B cell (primary cell): ENCODE results near the gene NBDY. TPM values are rescaled to one million over a fixed set of nuclear protein-coding genes. Genes with fewer than 3 reads are reported as not detected.

Source experiments
- ATAC-seq: fragments of 200-7000 bp; cut with Tn5 transposase; one replicate; pipeline ENCODE4 v1.10.0; 2021; ENCODE audit warnings: low read depth, mild to moderate bottlenecking, moderate number of reproducible peaks, moderate library complexity
- CTCF ChIA-PET: fragments of 350-600 bp; sonication (Branson Sonifier 250); formaldehyde crosslinking; loops from one replicate; lab custom pipeline; 2021; ENCODE audit warnings: antibody characterized with exemption, inconsistent platforms; lab: Charles Lee
- POLR2A ChIA-PET: fragments of 350-600 bp; sonication (Branson Sonifier 250); formaldehyde crosslinking; loops from one replicate; lab custom pipeline; 2021; ENCODE audit warnings: antibody characterized with exemption; lab: Charles Lee
- DNase-seq: peaks from one replicate; pipeline ENCODE4 v3.0.0; 2013
- H2AFZ ChIP-seq: 2 replicates; pipeline ENCODE4 v1.6.1; 2012; ENCODE audit warnings: mild to moderate bottlenecking, low read depth, low read length; ENCODE audit not compliant: insufficient read depth, poor library complexity, severe bottlenecking
- H3K27ac ChIP-seq, 2 donors: 1 replicate in 1 of 2; 2 replicates in 1 of 2; pipeline ENCODE4 v1.5.1; 2012 to 2013; ENCODE audit warnings: low read length in 2 of 2, mild to moderate bottlenecking in 2 of 2, moderate library complexity in 1 of 2
- H3K27me3 ChIP-seq, 4 experiments: fragments of 200-600 bp in 1 of 4; sonication (generic) in 1 of 4; replicated peaks in 1 of 4; 1 replicate in 2 of 4; 2 replicates in 2 of 4; pipeline versions ENCODE4 v1.6.1 to v1.7.0; 2013 to 2016; ENCODE audit warnings: low read length in 3 of 4, mild to moderate bottlenecking in 2 of 4, mixed read lengths in 1 of 4, moderate library complexity in 1 of 4; ENCODE audit not compliant: insufficient read depth in 4 of 4, control insufficient read depth in 3 of 4; ENCODE audit errors: control extremely low read depth in 1 of 4
- H3K36me3 ChIP-seq, 2 experiments: replicated peaks in 1 of 2; 1 replicate in 1 of 2; 2 replicates in 1 of 2; pipeline versions ENCODE4 v1.6.1 to v1.7.1; 2013; ENCODE audit warnings: low read length in 1 of 2; ENCODE audit not compliant: insufficient read depth in 2 of 2, control insufficient read depth in 1 of 2; ENCODE audit errors: control extremely low read depth in 1 of 2, extremely low read depth in 1 of 2
- H3K4me1 ChIP-seq, 2 donors: fragments of 200-600 bp in 1 of 2; sonication (generic) in 1 of 2; 1 replicate in 1 of 2; 2 replicates in 1 of 2; pipeline versions ENCODE4 v1.5.1 to v1.6.1; 2013 to 2017; ENCODE audit warnings: low read length in 2 of 2; ENCODE audit not compliant: control insufficient read depth in 2 of 2, insufficient read depth in 2 of 2
- H3K4me2 ChIP-seq: replicated peaks from 2 replicates; pipeline ENCODE3; 2012; ENCODE audit warnings: mild to moderate bottlenecking, low read depth, low read length; ENCODE audit not compliant: poor library complexity, severe bottlenecking
- H3K4me3 ChIP-seq, 5 experiments: fragments of 200-600 bp in 1 of 5; sonication (generic) in 1 of 5; 1 replicate in 3 of 5; 2 replicates in 2 of 5; pipeline versions ENCODE4 v1.5.1 to v1.7.0; 2011 to 2016; ENCODE audit warnings: low read length in 4 of 5, mild to moderate bottlenecking in 4 of 5, low read depth in 2 of 5, control low read depth in 1 of 5, moderate library complexity in 1 of 5; ENCODE audit not compliant: insufficient read depth in 1 of 5; ENCODE audit errors: control extremely low read depth in 1 of 5, extremely low read depth in 1 of 5
- H3K79me2 ChIP-seq: fragments of 200-600 bp; sonication (generic); one replicate; pipeline ENCODE4 v1.6.0; 2016; ENCODE audit warnings: low read length; ENCODE audit not compliant: control insufficient read depth, insufficient read depth
- H3K9ac ChIP-seq: fragments of 200-600 bp; sonication (generic); 2 replicates; pipeline ENCODE4 v1.6.1; 2017; ENCODE audit warnings: mild to moderate bottlenecking, low read length, moderate library complexity
- H3K9me3 ChIP-seq, 3 donors: one replicate each; pipeline versions ENCODE4 v1.6.1 to v1.7.1; 2013; ENCODE audit warnings: low read length in 2 of 3; ENCODE audit not compliant: control insufficient read depth in 2 of 3, insufficient read depth in 1 of 3; ENCODE audit errors: control extremely low read depth in 1 of 3
- H4K20me1 ChIP-seq: 2 replicates; pipeline ENCODE4 v1.6.0; 2012; ENCODE audit warnings: mild to moderate bottlenecking, low read length; ENCODE audit not compliant: insufficient read depth, control insufficient read depth, poor library complexity, severe bottlenecking
- H3K27ac Mint-ChIP-seq: one replicate; pipeline ENCODE4 v1.8.0; 2021; ENCODE audit warnings: mixed read lengths
- H3K27me3 Mint-ChIP-seq: one replicate; pipeline ENCODE4 v1.8.0; 2021; ENCODE audit warnings: mixed read lengths
- H3K4me1 Mint-ChIP-seq: one replicate; pipeline ENCODE4 v1.8.0; 2021; ENCODE audit warnings: mixed read lengths
- H3K4me3 Mint-ChIP-seq: one replicate; pipeline ENCODE4 v1.8.0; 2021; ENCODE audit warnings: mixed read lengths
- H3K9me3 Mint-ChIP-seq: one replicate; pipeline ENCODE4 v1.8.0; 2022; ENCODE audit warnings: mixed read lengths; ENCODE audit not compliant: insufficient read depth
- EZH2 ChIP-seq: IDR thresholded peaks from 2 replicates; pipeline ENCODE4 v1.6.1; 2012; ENCODE audit warnings: borderline replicate concordance, low read depth, mild to moderate bottlenecking, moderate library complexity, low read length; ENCODE audit not compliant: insufficient read depth, poor library complexity, severe bottlenecking
- WGBS: methylation state at CpG from one replicate; pipeline ENCODE4 v1.1.5; 2013; ENCODE audit warnings: missing lambda C conversion rate; ENCODE audit not compliant: insufficient coverage; 5-methylcytosine and 5-hydroxymethylcytosine counted together
- intact Hi-C: fragments of 100-400 bp; cut with micrococcal nuclease; formaldehyde crosslinking; loops from one replicate; pipeline ENCODE4 v1.10.0; 2022
- polyA plus RNA-seq: library from polyadenylated mRNA; depleted of rRNA; stranded (reverse); fragments of >200 nt; gene quantifications from 2 replicates; pipeline ENCODE4 v1.2.3, GENCODE V29; 2012
- total RNA-seq, 2 donors: library from RNA; stranded (reverse); fragments of 120-200 nt in 1 of 2; gene quantifications; 1 replicate in 1 of 2; 2 replicates in 1 of 2; pipeline versions ENCODE4 v1.2.3 to v1.2.4, GENCODE V29; 2013 to 2022
- TF ChIP-seq, protein P1 (sequence below): fragments of 200-600 bp; IDR thresholded peaks from one replicate; pipeline ENCODE4 v1.8.0; 2022; ENCODE audit warnings: antibody characterized with exemption, mild to moderate bottlenecking

Gene NBDY
- total and polyA plus RNA-seq, 2 donors (not counting 1 experiment from before 2014, with no cell fraction given) = 26.7 to 36.5 TPM

DNA sequence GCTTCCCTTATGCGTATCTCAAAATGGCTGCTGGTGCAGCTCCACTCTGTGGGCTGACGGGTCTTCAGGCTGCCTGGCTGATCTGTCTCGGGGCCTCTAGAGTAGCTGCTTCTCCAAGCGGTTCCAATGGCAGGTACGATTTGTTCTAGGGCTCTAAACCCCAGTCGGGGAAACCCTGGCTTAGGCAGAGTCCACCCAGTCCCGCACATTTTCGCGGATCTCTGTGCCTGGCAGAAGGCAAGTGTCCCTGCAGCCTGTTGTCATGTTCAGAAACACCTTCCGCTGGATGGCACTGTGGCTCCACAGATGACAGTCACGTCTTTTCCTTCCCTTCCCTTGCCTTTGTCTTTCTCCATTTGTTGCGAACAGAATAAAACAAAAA, 54.4 kb downstream of the NBDY start:
- H3K27ac ChIP-seq = peak overlapping the region in 1 of 2 donors; percentile 61
- H3K4me1 Mint-ChIP-seq = peaks cover 15% of the 10 kb centered on the region
- H3K9me3 ChIP-seq = no peaks in the 10 kb centered on the region
- H3K27ac Mint-ChIP-seq = no peak overlapping the region
- H3K4me2 ChIP-seq = peak overlapping the region; percentile 70
- TF ChIP-seq EZH2 = no peak
- TF ChIP-seq, protein P1, sequence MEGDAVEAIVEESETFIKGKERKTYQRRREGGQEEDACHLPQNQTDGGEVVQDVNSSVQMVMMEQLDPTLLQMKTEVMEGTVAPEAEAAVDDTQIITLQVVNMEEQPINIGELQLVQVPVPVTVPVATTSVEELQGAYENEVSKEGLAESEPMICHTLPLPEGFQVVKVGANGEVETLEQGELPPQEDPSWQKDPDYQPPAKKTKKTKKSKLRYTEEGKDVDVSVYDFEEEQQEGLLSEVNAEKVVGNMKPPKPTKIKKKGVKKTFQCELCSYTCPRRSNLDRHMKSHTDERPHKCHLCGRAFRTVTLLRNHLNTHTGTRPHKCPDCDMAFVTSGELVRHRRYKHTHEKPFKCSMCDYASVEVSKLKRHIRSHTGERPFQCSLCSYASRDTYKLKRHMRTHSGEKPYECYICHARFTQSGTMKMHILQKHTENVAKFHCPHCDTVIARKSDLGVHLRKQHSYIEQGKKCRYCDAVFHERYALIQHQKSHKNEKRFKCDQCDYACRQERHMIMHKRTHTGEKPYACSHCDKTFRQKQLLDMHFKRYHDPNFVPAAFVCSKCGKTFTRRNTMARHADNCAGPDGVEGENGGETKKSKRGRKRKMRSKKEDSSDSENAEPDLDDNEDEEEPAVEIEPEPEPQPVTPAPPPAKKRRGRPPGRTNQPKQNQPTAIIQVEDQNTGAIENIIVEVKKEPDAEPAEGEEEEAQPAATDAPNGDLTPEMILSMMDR = no peak
- ChIA-PET POLR2A (no interaction called here), CTCF (no interaction called here)
- H2AFZ ChIP-seq = peak overlapping the region; percentile 80
- 99% methylated on average over 9 of the region's 12 CpGs for WGBS
- ATAC-seq = no peak
- H3K27me3 ChIP-seq = no peaks in the 10 kb centered on the region
- peaks cover 12% of the 10 kb centered on the region for H3K79me2 ChIP-seq
- no peak overlapping the region for H3K4me3 Mint-ChIP-seq
- no peaks in the 10 kb centered on the region for H3K27me3 Mint-ChIP-seq
- H3K4me1 ChIP-seq = peaks cover 0 to 13% of the 10 kb centered on the region in 2 donors
- H4K20me1 ChIP-seq = peaks cover 4% of the 10 kb centered on the region
- no peaks in the 10 kb centered on the region for H3K9me3 Mint-ChIP-seq
- H3K36me3 ChIP-seq = peaks cover 0 to 4% of the 10 kb centered on the region in 2 experiments
- intact Hi-C loops = no loop called here
- H3K4me3 ChIP-seq = peak overlapping the region in 3 of 5 experiments; percentile 57 to 66 (median 59)
- DNase-seq = no peak
- H3K9ac ChIP-seq = peak overlapping the region; percentile 58

DNA sequence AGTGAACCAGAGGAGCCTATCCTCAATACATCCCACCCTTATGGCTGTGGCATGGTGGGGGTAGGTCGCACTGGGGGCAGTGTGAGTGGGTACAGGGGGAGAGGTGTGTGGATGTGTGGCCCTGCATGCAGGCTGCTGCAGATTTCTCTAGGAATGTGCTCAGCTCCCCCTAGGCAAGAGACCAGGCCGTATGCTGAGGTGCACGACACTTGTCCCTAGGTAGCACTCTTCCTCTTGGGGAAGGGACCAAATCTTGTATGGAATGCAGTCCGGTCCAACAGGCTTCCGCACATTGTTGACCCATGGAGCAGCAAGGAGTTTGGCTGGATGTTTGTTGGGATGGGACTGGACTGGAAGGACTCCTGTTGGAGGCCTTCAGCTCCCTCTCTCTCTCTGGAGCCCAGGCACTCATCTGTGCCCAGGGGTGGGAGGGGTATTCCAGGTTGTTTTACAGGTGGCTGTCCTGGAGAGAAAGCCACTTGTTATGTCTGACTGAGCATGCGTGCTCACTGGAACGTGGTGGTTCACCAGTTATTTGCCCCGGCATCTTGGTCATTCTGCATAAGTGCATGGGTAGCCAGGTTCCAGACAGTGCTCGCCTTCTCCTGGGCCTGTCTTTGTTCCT, 55.1 kb downstream of the NBDY start:
- ChIA-PET CTCF (no interaction called here), POLR2A (no interaction called here)
- Mint-ChIP-seq H3K27ac (no peak overlapping the region), H3K4me1 (peaks cover 15% of the 10 kb centered on the region), H3K27me3 (no peaks in the 10 kb centered on the region), H3K4me3 (no peak overlapping the region), H3K9me3 (no peaks in the 10 kb centered on the region)
- intact Hi-C loops = no loop called here
- Histone ChIP-seq H3K4me1 (peaks cover 0 to 13% of the 10 kb centered on the region in 2 donors), H3K79me2 (peaks cover 12% of the 10 kb centered on the region), H3K9me3 (no peaks in the 10 kb centered on the region), H2AFZ (no peak overlapping the region), H3K27ac (no peak overlapping the region), H3K27me3 (no peaks in the 10 kb centered on the region), H4K20me1 (peaks cover 4% of the 10 kb centered on the region), H3K36me3 (peaks cover 0 to 6% of the 10 kb centered on the region in 2 experiments), H3K4me3 (no peak overlapping the region), H3K9ac (no peak overlapping the region), H3K4me2 (peak overlapping the region; percentile 70)
- DNase-seq (no peak), ATAC-seq (no peak)
- 98% methylated on average over 4 of the region's 9 CpGs for WGBS
- TF ChIP-seq, protein P1 = no peak
- TF ChIP-seq EZH2 = no peak
